ENCODE results near the gene BCKDHB.

DNA sequence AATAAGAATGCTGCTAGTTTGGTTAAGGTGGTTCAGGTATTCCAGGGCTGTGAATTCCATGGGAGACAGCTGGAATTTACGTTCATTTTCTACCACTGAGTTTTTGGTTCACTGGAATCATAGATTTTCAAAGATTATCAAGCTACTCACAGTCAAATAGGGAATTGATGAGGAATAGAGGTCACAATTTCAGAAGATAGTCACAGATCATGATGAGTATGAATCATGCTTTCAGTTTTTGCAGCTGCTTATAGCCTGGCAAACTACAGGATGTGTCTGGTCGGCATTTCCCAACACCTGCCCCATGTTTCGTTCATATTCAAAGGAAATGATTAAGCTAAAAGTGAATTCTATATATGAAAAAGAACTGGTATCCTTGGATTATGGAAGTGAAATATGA lies 58.7 kb downstream of the BCKDHB start:
- TF ChIP-seq CTCF (IDR thresholded peaks at IDR 0.05): no peak
- no peak for TF ChIP-seq POLR2AphosphoS5 (IDR thresholded peaks at IDR 0.05)

Measured in stomach (tissue), 4 donors.